B cell (primary cell): ENCODE data around the gene MEIS3.

Source experiments
- EZH2 ChIP-seq: IDR thresholded peaks from 2 replicates; pipeline ENCODE4 v1.6.1; 2012; ENCODE audit warnings: borderline replicate concordance, low read depth, mild to moderate bottlenecking, moderate library complexity, low read length; ENCODE audit not compliant: insufficient read depth, poor library complexity, severe bottlenecking
- TF ChIP-seq, protein P1 (sequence below): fragments of 200-600 bp; IDR thresholded peaks from one replicate; pipeline ENCODE4 v1.8.0; 2022; ENCODE audit warnings: antibody characterized with exemption, mild to moderate bottlenecking

DNA sequence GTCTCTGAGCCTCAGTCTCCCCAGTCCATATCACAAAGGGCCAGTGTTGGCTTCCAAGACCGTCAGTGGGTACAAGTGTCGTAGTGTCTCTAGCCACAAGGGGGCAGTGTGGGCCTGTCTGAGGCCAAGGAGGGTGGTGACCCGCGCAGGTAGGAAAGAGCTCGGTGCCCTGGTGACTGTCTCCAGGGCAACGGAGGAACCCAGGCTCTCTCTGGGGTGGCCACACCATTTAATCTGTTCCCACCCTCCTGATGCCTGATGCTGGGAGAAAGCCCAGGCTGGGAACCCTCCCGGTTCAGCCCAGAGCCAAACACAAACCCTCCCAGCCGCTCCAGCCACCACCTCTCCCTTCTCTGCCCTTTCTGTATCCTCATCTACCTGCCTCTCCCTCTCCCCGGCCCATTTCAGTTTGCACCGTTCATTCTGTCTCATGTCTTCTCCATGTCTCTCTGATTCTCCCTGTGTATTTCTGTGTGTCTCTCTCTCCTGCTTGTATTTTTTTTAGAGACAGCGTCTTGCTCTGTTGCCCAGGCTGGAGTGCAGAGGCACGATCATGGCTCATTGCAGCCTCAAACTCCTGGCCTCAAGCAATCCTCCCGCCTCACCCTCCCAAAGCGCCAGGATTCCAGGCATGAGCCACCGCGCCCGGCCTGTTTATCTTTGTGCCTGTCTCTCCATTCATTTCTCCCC lies 17.5 kb upstream of the MEIS3 start:
- TF ChIP-seq, protein P1, sequence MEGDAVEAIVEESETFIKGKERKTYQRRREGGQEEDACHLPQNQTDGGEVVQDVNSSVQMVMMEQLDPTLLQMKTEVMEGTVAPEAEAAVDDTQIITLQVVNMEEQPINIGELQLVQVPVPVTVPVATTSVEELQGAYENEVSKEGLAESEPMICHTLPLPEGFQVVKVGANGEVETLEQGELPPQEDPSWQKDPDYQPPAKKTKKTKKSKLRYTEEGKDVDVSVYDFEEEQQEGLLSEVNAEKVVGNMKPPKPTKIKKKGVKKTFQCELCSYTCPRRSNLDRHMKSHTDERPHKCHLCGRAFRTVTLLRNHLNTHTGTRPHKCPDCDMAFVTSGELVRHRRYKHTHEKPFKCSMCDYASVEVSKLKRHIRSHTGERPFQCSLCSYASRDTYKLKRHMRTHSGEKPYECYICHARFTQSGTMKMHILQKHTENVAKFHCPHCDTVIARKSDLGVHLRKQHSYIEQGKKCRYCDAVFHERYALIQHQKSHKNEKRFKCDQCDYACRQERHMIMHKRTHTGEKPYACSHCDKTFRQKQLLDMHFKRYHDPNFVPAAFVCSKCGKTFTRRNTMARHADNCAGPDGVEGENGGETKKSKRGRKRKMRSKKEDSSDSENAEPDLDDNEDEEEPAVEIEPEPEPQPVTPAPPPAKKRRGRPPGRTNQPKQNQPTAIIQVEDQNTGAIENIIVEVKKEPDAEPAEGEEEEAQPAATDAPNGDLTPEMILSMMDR, result peak; percentile 89
- no peak for TF ChIP-seq EZH2
